NCI-H2107 treated with DMSO at 0.1 percent for 48 hours (cell line): ENCODE measurements around the gene CACNA1D.
A peak's percentile ranks its signal among the peaks of the same experiment; 100 is the strongest.

Source experiments
- DNase-seq: peaks from one replicate; lab custom pipeline; 2025; ENCODE audit not compliant: unreplicated experiment; lab: John Stamatoyannopoulos, UW

Gene CACNA1D

DNA sequence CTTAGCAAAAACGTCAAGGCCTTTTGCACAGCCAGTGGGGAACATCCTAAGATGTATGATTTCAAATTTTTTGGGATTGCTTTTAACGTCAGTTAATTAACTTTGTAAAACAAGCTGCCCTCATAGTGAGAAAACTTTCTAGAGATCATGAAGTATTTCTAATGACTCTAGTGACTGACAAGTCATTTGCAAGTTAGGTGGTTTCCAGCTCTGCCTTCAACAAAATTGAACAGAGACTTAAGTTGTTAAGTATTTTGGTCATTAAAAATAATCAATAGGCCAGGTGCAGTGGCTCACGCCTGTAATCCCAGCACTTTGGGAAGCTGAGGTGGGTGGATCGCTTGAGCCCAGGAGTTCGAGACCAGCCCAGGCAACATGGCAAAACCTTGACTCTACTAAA, 280.6 kb downstream of the CACNA1D start:
- DNase-seq, result no peak

DNA sequence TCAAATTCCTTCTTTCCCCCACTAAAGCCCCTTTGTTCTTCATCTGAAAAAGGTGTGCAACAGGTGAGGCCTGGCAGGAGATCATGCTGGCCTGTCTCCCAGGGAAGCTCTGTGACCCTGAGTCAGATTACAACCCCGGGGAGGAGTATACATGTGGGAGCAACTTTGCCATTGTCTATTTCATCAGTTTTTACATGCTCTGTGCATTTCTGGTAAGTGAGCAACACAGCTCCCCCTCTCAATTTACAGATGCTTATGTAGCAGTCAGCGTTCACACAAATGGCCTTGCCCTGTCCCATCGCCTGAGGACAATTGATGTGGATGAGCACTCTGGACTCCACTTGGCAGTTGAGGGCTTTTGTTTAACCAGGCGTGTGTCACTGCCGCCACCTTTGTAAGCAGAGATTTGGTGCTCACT, 281.4 kb downstream of the CACNA1D start:
- DNase-seq, result peak; percentile 45

GRCh38 chr3:53776494-53777101, 282.2 kb downstream of the CACNA1D start:
- no peak for DNase-seq

GRCh38 chr3:53777468-53777867, 283.1 kb downstream of the CACNA1D start:
- no peak for DNase-seq

GRCh38 chr3:53778153-53778552, 283.7 kb downstream of the CACNA1D start:
- DNase-seq, result no peak

DNA sequence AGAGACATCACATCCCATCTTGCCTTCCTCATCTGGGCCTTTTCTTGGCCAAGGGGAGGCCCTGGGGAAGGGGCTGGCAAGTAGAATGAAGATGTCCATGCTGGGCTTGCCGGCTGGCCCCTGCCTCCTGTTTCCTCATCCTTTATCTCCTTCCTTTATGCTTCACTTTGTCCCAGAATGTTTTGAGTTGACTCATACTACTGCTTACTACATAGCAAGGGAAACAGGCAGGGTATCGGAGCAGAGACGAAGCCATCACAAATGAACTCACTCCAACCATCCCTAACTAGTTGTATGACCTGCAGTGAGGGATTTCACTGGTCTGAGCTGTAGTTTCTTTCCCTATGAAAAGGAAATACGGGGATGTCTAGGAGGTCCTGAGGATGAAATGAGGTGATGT, 285.8 kb downstream of the CACNA1D start:
- no peak for DNase-seq

DNA sequence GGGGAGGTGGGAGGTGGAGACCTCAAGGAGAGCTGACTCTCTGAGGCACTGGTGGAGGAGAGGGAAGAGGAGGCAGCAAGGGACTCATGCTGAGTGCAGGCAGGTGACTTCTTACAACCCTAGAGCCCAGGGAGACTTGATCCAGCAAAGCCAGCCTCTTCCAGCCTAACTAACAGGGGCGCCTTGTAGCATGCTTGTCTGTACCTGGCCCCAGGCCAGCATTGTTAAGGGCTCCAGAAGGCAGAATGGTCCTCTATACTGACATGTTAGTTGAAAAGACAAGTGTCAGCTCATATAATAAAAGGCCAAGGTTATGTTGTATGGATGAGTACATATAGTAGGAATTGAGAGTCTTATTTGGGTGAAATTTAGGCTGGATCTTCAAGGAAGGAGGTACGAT, 286.4 kb downstream of the CACNA1D start:
- no peak for DNase-seq

- no peak for DNase-seq
Measured at GRCh38 chr3:53787016-53787415, 292.6 kb downstream of the CACNA1D start.

- no peak for DNase-seq
Measured at GRCh38 chr3:53788038-53788437, 293.6 kb downstream of the CACNA1D start.

- DNase-seq, result no peak
Measured at GRCh38 chr3:53789459-53789858, 295.0 kb downstream of the CACNA1D start.

GRCh38 chr3:53790470-53790869, 296.1 kb downstream of the CACNA1D start:
- no peak for DNase-seq

DNA sequence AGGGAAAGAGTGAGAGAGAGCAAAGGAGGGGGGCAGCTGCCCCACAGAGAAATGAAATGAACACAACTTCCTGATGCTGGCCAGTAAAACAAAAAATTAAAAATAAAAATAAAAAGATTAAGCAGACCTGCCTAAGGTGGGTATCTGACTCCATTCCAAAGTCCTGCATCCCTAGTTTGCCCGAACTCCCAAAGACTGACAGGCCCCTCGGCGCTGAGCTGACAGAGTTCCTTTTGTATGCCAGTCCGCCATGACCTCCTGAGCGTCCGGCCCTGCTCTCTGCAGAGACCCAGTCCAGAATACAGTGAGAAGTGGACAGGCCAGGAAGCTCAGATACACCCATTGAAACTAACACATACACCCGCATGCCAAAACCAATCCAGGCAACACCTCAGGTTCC, 296.9 kb downstream of the CACNA1D start:
- DNase-seq, result no peak

- peak; percentile 10 for DNase-seq
Measured at GRCh38 chr3:53792866-53793265, 298.5 kb downstream of the CACNA1D start.

- DNase-seq, result no peak
Measured at GRCh38 chr3:53794597-53794996, 300.2 kb downstream of the CACNA1D start.

DNA sequence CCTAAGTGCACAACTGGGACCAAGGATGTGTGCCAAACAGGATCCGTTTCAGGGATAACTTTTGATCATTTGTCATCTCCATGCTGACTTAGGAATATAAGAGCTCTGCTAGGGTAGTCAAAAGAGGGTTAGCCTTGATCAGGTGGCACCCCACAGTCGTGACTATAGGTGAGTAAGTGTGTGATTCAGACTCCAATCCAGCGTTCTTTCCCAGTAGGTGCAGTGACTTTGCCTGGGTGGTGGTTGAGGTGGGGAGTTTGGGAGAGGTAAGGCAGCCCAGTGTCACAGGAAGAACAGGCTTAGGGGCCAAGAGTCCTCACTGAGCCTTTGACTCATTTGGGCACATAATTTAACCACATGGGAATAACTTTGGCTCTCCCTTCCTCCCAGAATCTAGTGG, 300.8 kb downstream of the CACNA1D start:
- no peak for DNase-seq

- DNase-seq, result peak; percentile 35
Measured at GRCh38 chr3:53795789-53796560, 301.6 kb downstream of the CACNA1D start.

GRCh38 chr3:53798144-53798543, 303.7 kb downstream of the CACNA1D start:
- DNase-seq, result no peak

- DNase-seq, result no peak
Measured at GRCh38 chr3:53799338-53799865, 305.0 kb downstream of the CACNA1D start.

- DNase-seq, result no peak
Measured at GRCh38 chr3:53800041-53800906, 305.9 kb downstream of the CACNA1D start.

GRCh38 chr3:53801319-53801718, 306.9 kb downstream of the CACNA1D start:
- no peak for DNase-seq

DNA sequence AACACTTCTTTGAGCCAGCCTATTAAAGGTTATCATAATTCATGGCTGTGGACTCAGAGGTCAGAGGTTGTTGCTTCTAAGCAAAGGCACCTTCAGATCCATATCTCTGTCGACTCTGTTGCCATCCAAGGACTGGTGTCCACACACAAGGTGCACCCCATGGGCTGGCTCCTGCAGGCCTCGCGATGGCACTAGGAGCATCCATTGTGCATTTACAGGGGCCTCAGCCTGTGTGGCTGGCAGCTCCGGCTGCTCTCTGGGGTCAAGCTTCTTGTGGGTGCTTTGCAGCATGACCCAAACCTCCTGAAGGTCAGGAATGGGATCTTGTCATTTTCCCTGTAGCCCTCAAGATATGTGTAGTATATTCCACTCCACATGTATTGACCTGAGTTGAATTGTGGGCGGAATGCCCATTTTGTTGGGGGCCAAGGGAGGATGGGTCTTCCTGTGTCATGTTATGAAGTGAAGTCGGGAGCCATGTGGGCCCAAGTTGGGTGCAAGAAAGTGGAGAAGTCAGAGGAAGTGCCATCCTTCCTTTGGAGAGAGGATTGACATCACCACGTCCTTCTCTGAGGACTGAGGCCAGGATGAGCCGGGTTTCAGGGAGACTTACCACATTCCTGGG, 308.0 kb downstream of the CACNA1D start:
- no peak for DNase-seq
